Embryonic facial prominence (tissue), 1 donor: Measurements from ENCODE around the gene FBXO22.
"Not testable (repeated sequence)": the region's sequence is repeated elsewhere in the genome, so short reads cannot be mapped to it uniquely, and the experiment has no call there.

Experiments used
- DNase-seq: peaks from one replicate; pipeline ENCODE4 v3.0.0-alpha.2; 2016; ENCODE audit errors: extremely low spot score

The FBXO22 gene

GRCh38 chr15:75920079-75920478, 16.4 kb downstream of the FBXO22 start:
- DNase-seq, result no peak

DNA sequence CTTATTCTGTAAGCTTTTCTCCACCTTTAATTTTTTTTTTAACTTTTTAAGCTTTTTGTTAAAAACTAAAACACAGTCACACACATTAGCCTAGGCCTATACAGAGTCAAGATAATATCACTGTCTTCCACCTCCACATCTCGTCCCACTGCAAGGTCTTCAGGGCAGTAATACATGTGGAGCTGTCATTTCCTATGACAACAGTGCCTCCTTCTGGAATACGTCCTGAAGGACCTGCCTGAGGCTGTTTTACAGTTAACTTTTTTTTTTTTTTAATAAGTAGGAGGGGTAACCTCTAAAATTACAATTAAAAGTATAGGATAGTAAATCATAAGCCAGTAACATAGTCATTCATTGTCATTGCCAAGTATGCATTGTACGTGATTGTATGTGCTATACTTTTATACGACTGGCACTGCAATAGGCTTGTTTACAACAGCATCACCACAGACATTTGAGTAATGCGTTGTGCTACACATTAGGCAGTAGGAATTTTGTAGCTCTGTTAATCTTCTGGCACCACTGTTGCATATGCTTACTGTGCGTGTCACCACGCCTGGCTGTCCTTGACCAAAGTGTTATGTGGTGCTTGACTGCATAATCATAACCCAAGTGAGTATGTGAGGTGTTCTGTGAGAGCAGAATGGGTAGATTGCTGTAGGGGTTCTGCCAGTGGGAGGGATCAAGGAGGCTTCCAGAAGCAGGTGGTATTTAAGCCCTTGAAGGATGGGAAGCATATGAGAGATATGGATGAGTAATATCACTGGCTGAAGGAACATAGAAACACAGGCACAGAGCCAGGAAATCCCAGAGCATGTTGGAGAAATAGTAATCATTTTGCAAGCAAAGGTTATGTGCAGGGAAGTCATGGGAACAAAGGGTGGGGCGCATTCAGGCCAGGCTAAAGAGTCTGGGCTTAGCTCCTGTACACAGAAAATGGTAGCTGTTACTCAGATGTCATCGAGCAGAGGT, 18.3 kb downstream of the FBXO22 start:
- DNase-seq, result no peak

- no peak for DNase-seq
Measured at GRCh38 chr15:75923756-75924155, 20.1 kb downstream of the FBXO22 start.

GRCh38 chr15:75924576-75924975, 20.9 kb downstream of the FBXO22 start:
- no peak for DNase-seq

DNA sequence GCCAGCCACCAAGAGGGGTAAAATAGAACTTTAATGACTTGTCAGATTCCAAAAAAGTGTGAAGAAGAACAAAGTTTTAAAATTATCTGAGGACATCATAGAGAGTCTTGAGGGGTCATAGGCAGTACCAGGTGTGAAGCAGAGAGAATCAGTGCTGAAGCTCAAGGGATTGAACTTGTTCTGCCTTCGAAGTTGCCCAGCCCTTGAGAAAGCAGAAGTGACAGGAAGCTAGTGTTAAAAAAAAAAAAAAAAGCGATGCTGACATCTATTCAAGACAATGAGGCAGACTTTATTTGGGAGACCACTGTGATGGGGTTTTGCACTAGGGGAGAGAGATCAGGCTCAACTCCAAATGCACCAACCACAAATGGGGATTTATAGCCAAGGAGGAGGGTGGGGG, 21.8 kb downstream of the FBXO22 start:
- no peak for DNase-seq

DNA sequence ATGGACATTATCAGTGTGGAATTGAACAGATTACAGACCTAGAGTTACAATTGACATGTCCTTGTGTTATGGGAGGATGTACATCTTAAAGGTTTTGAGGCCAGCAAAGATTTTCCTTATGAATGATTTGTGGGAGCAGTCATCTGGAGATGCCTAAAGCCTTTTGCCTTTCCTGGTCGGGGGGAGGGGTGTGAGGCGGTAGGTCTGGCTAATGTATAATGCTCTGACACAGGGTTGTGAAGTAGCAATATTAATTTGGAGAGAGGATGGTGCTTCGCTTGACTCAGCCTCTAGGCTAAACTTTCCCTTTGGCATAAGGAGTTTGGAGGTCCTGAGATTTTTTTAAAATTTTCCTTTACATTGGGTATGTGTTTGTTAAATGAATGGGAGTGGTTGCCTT, 23.3 kb downstream of the FBXO22 start:
- DNase-seq, result no peak

GRCh38 chr15:75927601-75928000, 23.9 kb downstream of the FBXO22 start:
- DNase-seq, result no peak

DNA sequence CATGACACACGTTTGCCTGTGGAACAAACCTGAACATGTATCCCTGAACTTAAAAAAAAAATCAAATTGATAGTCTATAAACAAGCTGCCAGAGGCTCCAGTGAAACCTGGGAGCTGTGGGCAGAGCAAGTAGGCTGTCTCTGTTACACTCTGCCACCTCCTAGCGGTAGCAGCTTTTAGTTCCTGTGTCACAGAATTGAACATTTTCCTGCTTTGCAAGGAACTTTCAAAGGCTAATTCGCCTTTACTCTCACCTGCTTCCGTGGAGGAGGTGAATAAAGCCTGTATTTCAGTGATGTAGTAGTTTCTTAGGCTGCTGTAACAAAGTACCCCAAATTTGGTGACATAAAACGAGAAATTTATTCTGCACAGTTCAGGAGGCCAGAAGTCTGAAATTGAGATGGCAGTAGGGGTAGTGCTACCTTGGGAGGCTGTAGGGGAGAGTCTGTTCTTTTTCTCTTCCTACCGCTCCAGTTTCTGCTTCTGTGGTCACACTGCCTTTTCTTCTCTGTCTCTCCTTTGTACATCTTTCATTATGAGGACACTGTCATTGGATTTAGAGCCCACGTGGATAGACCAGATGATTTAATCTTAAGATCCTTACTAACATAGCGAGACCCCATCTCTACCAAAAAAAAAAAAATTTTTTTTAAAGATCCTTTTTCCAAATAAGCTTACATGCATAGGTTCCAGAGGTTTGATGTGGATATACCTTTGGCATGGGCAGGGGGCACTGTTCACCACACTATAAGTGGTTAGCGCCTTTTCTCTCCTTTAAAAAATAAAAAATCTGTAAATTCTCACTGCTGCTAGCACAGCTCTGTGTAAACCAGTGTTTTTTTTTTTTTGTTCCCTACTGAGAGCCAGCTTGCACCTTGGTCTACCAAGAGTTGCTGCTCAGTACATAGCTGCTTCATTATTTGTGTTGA, 25.3 kb downstream of the FBXO22 start:
- DNase-seq, result no peak

- no peak for DNase-seq
Measured at GRCh38 chr15:75929799-75930565, 26.3 kb downstream of the FBXO22 start.

DNA sequence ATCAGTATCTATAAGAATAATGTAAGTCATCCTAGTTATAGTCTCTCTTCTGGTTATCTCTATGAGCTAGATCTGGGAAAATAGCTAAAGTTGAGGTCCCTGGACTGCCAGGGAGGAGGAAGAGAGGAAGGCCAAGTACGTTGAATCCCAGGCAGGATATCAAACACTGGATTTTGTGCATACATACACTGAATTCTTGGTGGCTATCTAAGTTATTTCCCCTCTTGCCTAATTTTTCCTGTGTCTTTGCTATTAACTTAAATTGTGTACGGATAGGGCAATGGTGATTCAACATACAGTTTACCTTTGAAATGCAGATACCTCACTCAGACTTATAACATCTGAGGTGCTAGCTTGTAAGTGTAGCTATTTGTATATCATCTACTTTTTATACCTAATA, 27.2 kb downstream of the FBXO22 start:
- DNase-seq, result no peak

GRCh38 chr15:75942464-75942863, 38.8 kb downstream of the FBXO22 start:
- no peak for DNase-seq

GRCh38 chr15:75943246-75943645, 39.6 kb downstream of the FBXO22 start:
- DNase-seq, result no peak

- no peak for DNase-seq
Measured at GRCh38 chr15:75943713-75944215, 40.1 kb downstream of the FBXO22 start.

DNA sequence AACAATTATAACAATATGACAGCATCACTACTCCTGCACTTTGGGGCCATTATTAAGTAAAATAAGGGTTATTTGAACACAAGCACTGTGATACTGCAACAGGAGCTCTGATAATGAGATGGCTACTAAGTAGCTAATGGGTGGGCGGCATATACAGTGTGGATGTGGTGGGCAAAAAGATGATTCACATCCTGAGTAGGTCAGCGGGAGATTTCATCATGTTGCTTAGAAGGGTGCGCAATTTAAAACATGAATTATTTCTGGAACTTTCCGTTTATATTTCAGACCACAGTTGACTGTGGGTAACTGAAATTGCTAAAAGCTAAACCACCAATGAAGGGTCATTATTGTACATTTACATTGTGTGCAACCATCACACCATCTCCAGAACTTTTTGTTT, 42.3 kb downstream of the FBXO22 start:
- no peak for DNase-seq

DNA sequence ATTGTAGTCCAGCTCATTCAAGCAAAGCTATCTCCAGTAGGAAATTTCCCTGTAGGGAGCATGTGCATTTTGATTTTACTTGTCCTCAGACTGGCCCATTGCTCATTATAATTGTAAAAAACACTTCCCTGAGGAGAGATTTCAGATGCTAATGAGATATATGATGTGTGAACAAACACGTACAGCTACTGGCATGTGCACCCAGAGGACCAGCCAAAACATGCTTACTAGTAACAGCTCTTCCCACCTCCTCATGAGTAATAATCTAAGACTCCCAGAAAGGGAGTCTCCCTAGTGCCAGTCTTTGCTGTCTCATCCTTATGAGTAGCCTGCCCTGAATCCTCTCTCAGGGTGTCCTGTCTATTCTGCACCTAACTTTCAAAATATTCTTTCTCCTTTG, 43.4 kb downstream of the FBXO22 start:
- no peak for DNase-seq

DNA sequence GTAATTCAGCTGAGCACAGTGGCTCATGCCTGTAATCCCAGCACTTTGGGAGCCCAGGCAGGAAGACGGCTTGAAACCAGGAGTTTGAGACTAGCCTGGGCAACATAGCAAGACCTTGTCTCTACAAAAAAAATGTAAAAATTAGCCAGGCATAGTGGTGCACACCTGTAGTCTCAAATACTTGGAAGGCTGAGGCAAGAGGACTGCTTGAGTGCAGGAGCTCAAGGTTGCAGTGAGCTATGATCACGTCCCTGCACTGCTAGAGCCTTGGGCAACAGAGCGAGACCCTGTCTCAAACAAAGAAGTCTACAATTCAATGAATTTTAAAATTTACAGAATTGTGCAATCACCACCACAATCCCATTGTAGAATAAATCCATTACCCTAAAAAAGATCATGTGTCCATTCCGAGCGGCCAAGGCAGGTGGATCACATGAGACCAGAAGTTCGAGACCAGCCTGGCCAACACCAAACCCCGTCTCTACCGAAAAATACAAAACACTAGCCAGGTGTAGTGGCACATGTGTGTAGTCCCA, 45.2 kb downstream of the FBXO22 start:
- DNase-seq, result no peak

GRCh38 chr15:75952525-75952924, 48.8 kb downstream of the FBXO22 start:
- no peak for DNase-seq

GRCh38 chr15:75955720-75956119, 52.0 kb downstream of the FBXO22 start:
- no peak for DNase-seq

- DNase-seq, result no peak
Measured at GRCh38 chr15:75961331-75961730, 57.7 kb downstream of the FBXO22 start.

DNA sequence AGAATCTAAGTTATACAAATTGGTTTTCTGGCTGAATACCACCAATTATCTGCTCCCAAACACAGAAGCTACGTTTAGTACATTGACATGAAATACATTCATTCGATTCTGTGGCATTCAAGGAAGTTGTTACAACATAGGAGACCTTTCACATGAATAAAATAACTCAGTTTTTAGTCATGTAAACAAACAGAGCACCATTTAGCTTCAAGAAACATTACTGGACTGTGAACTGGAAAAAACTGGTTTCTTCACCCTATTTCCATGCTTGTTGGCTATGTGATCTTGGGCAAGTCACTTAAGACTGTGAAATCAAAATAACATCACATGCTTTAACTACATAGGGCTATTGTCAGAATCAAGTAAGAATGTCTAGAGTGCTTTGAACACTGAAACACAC, 62.4 kb downstream of the FBXO22 start:
- DNase-seq, result no peak

DNA sequence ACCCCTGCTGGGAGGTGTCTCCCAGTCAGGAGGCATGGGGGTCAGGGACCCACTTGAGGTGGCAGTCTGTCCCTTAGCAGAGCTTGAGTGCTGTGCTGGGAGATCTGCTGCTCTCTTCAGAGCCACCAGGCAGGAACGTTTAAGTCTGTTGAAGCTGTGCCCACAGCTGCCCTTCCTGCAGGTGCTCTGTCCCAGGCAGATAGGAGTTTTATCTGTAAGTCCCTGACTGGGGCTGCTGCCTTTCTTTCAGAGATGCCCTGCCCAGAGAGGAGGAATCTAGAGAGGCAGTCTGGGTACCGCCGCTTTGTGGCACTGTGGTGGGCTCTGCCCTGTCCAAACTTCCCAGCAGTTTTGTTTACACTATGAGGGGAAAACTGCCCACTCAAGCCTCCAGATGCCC, 73.1 kb downstream of the FBXO22 start:
- not testable (repeated sequence) for DNase-seq
